Left lung (tissue), 10 donors: Measurements from ENCODE around the gene KRTAP10-5. TPM values are rescaled to one million over a fixed set of nuclear protein-coding genes. Genes with fewer than 3 reads are reported as not detected.

Experiments used
- ATAC-seq: fragments of 200-7000 bp; cut with Tn5 transposase; one replicate; pipeline ENCODE4 v1.9.1; 2020; ENCODE audit warnings: moderate library complexity
- DNase-seq, 4 donors: peaks; one replicate each; pipeline ENCODE4 v3.0.0-alpha.2; 2013 to 2020
- H3K27ac ChIP-seq, 2 donors: fragments of 200-600 bp; sonication (generic) in 1 of 2; one replicate each; pipeline versions ENCODE4 v1.5.0 to v1.8.0; 2020 to 2021
- H3K27me3 ChIP-seq, 2 donors: fragments of 200-600 bp; sonication (generic) in 1 of 2; one replicate each; pipeline versions ENCODE4 v1.5.0 to v1.8.0; 2020 to 2021
- H3K36me3 ChIP-seq, 2 donors: fragments of 200-600 bp; sonication (generic) in 1 of 2; one replicate each; pipeline versions ENCODE4 v1.5.0 to v1.8.0; 2020 to 2021
- H3K4me1 ChIP-seq, 2 donors: fragments of 200-600 bp; one replicate each; pipeline ENCODE4 v1.8.0; 2021
- H3K4me3 ChIP-seq, 2 donors: fragments of 200-600 bp; sonication (generic) in 1 of 2; one replicate each; pipeline versions ENCODE4 v1.5.0 to v1.8.0; 2020 to 2021; ENCODE audit warnings: mild to moderate bottlenecking in 1 of 2
- H3K9me3 ChIP-seq, 2 donors: fragments of 200-600 bp; sonication (generic) in 1 of 2; one replicate each; pipeline versions ENCODE4 v1.5.0 to v1.8.0; 2020 to 2021
- intact Hi-C, 2 donors: fragments of 100-400 bp; cut with DNase I; formaldehyde crosslinking; loops; one replicate each; pipeline versions ENCODE4 v1.11.2 to v1.14.2; 2022
- polyA plus RNA-seq, 6 donors: library from polyadenylated mRNA; unstranded; fragments of 120-200 nt; gene quantifications; one replicate each; pipeline ENCODE4 v1.2.1, GENCODE V29; 2013; ENCODE audit not compliant: insufficient read length in 6 of 6
- total RNA-seq, 2 donors: library from RNA; stranded (reverse); fragmentation: NEBNext Ultra II Directional; extraction: Animal tissue kit (Norgen Biotek cat#: 25700); gene quantifications; one replicate each; pipeline ENCODE4 v1.2.1, GENCODE V29; 2021
- TF ChIP-seq, protein P1 (sequence below), 2 donors: fragments of 200-600 bp; sonication (generic) in 1 of 2; IDR thresholded peaks; one replicate each; pipeline versions ENCODE4 v1.5.0 to v1.8.0; 2021; ENCODE audit warnings: antibody characterized with exemption in 2 of 2
- donor health status: DM: no; HTN: yes; CAD: no.
- donor health status: DM: no; HTN: no; CAD: no.

Gene KRTAP10-5
- total and polyA plus RNA-seq, 8 donors = not detected

DNA sequence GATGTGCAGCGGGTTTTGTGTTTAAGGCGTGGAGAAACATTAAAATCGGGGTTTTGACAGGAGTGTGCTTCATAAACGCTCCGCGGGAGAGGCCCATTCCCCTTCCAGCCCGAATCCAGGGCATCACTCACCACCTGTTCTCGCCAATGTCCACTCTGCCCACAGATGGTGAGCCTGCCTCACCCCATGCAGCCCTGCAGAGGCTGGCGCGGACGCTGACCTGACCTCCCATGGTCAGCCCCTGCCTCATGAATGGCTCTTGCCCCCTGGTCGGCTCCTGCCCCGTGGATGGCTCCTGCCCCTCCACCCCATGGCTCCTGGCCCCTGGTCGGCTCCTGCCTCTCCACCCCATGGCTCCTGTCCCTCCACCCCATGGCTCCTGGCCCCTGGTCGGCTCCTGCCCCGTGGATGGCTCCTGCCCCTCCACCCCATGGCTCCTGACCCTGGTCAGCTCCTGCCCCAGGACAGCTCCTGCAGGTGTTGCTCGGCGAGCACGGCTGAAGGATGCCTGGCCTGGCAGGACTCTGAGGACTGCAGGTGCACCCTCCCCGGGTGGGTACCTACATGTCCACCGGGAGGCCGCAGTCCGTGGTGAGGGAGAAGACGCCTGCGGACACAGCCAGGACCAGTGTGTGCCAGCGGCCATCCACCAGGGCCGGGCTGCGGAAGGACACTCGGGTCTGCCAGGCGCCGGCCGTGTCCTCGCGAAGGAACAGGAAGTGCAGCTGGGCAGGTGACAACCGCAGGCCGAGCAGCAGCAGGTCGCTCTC is 47.1 kb downstream of the KRTAP10-5 start:
- Histone ChIP-seq H3K9me3 (no peaks in the 10 kb centered on the region), H3K4me1 (no peaks in the 10 kb centered on the region), H3K27me3 (peaks cover 0 to 23% of the 10 kb centered on the region in 2 donors), H3K4me3 (no peak overlapping the region), H3K27ac (no peak overlapping the region), H3K36me3 (no peaks in the 10 kb centered on the region)
- TF ChIP-seq, protein P1, sequence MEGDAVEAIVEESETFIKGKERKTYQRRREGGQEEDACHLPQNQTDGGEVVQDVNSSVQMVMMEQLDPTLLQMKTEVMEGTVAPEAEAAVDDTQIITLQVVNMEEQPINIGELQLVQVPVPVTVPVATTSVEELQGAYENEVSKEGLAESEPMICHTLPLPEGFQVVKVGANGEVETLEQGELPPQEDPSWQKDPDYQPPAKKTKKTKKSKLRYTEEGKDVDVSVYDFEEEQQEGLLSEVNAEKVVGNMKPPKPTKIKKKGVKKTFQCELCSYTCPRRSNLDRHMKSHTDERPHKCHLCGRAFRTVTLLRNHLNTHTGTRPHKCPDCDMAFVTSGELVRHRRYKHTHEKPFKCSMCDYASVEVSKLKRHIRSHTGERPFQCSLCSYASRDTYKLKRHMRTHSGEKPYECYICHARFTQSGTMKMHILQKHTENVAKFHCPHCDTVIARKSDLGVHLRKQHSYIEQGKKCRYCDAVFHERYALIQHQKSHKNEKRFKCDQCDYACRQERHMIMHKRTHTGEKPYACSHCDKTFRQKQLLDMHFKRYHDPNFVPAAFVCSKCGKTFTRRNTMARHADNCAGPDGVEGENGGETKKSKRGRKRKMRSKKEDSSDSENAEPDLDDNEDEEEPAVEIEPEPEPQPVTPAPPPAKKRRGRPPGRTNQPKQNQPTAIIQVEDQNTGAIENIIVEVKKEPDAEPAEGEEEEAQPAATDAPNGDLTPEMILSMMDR (IDR thresholded peaks at IDR 0.05) = no peak
- peak in 1 of 4 donors; percentile 74 for DNase-seq
- intact Hi-C loops = no loop called here
- ATAC-seq = no peak

DNA sequence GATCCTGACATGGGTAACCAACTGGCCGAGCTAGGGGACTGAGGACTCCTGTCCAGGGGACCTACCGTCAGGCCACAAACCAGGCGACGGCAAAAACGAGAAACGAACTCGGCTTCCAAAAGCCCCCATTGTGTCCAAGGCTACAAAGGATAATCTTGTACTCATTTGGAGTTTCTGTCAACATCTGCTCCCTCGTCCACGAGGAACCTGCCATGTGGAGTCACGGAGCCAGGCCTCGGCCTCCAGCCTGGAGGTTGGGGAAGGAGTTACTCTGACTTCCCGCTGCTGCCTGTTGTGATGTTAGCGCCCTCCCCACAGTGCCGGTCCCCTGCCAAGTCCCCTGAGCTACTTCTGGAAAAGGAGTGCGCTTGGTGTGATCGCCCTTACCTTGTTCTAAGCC is 47.7 kb downstream of the KRTAP10-5 start:
- H3K4me1 ChIP-seq = no peaks in the 10 kb centered on the region
- H3K27me3 ChIP-seq = peaks cover 0 to 20% of the 10 kb centered on the region in 2 donors
- H3K4me3 ChIP-seq = no peak overlapping the region
- no peaks in the 10 kb centered on the region for H3K36me3 ChIP-seq
- TF ChIP-seq, protein P1 (IDR thresholded peaks at IDR 0.05) = no peak
- ATAC-seq = no peak
- no peak for DNase-seq
- intact Hi-C loops = no loop called here
- H3K9me3 ChIP-seq = no peaks in the 10 kb centered on the region
- H3K27ac ChIP-seq = no peak overlapping the region

DNA sequence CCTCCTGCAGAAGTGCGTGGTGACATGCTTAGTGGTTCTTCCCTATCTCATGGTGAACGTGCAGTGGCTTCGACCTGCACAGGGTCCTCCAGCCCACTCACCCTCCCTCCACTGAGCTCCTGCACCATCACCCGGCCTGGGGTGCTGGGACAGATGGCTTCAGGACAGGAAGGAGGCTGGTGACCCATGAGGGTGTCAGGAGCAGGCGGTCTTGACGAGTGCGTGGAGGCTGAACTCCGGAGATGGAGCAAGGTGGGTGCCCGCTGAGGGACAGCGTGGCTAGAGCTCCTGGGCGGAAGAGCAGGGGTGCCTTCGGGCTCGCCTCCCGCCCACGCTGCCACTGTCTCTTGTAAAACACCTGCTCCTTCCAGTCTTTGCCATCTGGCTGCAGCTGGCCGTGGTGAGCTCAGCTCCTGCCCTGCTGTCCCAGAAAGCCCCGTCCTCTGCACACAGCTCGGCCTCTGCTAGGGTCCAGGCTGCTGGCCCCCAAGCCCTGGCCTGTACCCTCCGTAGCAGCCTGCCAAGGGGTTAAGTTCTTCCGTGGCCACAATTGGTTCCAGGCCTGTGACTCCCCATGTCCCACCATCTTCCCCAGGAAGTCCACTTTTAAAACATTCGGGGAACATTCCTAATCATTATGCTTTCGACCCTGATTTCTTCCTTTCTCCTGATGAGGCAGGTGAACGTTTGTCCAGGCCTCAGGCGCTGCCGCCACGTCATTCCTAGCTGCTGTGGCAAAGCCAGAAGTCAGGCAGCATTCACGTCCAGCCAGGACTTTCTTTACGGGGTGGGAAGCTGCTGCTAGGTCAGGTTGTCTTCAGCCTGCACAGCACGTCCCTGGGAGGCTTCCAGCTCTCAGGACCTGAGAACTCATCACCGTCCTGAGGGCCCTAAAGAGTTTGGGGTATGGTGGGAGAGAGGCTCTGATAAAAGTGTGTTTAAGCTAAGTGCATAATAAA is 48.5 kb downstream of the KRTAP10-5 start:
- intact Hi-C loops = no loop called here
- no peaks in the 10 kb centered on the region for H3K9me3 ChIP-seq
- ATAC-seq (no peak), DNase-seq (peak in 1 of 4 donors; percentile 63)
- H3K4me1 ChIP-seq = no peaks in the 10 kb centered on the region
- no peaks in the 10 kb centered on the region for H3K36me3 ChIP-seq
- H3K27me3 ChIP-seq = peaks cover 0 to 20% of the 10 kb centered on the region in 2 donors
- H3K27ac ChIP-seq = no peak overlapping the region
- H3K4me3 ChIP-seq = no peak overlapping the region
- TF ChIP-seq, protein P1 (IDR thresholded peaks at IDR 0.05) = no peak

DNA sequence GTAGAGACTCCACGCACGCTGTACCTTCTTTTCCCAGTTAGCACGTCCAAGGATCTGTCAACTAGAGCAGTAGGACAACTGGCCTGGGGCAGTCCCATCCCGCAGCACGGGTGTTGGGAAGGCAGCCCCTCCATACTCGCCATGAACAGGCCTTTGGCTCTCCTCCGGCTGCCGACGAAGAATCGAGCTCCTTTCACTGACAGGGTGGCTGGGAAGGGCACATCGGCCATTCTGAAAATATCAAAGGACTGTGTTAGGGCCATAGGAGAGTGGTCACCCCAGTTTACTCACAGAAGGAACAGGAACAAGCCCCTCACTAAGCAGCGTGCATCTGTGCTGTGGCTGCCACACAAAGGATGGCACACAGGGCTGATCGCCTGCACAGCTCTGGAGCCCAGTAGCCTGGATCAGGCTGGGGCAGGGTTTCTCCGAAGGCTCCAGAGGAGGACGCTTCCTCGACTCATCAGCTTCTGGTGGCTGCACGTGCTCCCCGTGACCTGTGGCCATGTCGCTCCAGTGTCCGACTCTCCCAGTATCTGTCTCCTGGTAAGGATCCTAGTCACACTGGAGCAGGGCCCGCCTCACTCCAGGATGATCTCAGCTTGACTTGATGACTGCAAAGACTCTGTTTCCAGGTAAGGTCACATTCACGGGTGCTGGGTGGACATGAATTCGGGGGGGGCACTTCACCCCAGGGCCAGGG is 49.4 kb downstream of the KRTAP10-5 start:
- TF ChIP-seq, protein P1 (IDR thresholded peaks at IDR 0.05) = no peak
- Histone ChIP-seq H3K27me3 (peaks cover 0 to 20% of the 10 kb centered on the region in 2 donors), H3K4me1 (no peaks in the 10 kb centered on the region), H3K4me3 (no peak overlapping the region), H3K27ac (no peak overlapping the region), H3K36me3 (no peaks in the 10 kb centered on the region), H3K9me3 (no peaks in the 10 kb centered on the region)
- ATAC-seq (no peak), DNase-seq (no peak)
- intact Hi-C loops = no loop called here
